Lung (tissue), 12 donors: ENCODE data around the gene RXRB. TPM values are rescaled to one million over a fixed set of nuclear protein-coding genes. Genes with fewer than 3 reads are reported as not detected.

Experiments
- ATAC-seq: fragments of 200-7000 bp; cut with Tn5 transposase; one replicate; pipeline ENCODE4 v1.9.1; 2020; ENCODE audit warnings: moderate number of reproducible peaks; ENCODE audit not compliant: insufficient read depth, low FRiP score
- DNase-seq, 3 donors: peaks; one replicate each; pipeline ENCODE4 v3.0.0-alpha.2; 2013 to 2017
- H3K27ac ChIP-seq, 2 donors: one replicate each; pipeline ENCODE4 v1.5.1; 2013; ENCODE audit warnings: mild to moderate bottlenecking in 2 of 2, moderate library complexity in 2 of 2, control low read depth in 1 of 2, inconsistent platforms in 1 of 2, low read depth in 1 of 2, low read length in 1 of 2
- H3K27me3 ChIP-seq, 3 donors: one replicate each; pipeline ENCODE4 v1.5.1; 2013; ENCODE audit warnings: low read length in 2 of 3; ENCODE audit not compliant: control insufficient read depth in 3 of 3, insufficient read depth in 3 of 3
- H3K36me3 ChIP-seq, 4 donors: one replicate each; pipeline ENCODE4 v1.5.1; 2013; ENCODE audit warnings: low read length in 4 of 4, mild to moderate bottlenecking in 1 of 4, moderate library complexity in 1 of 4; ENCODE audit not compliant: control insufficient read depth in 4 of 4, insufficient read depth in 4 of 4
- H3K4me1 ChIP-seq, 5 donors: one replicate each; pipeline ENCODE4 v1.5.1; 2013; ENCODE audit warnings: low read length in 5 of 5, mild to moderate bottlenecking in 2 of 5, moderate library complexity in 1 of 5; ENCODE audit not compliant: control insufficient read depth in 5 of 5, insufficient read depth in 5 of 5
- H3K4me3 ChIP-seq: one replicate; pipeline ENCODE4 v1.5.1; 2013; ENCODE audit warnings: mild to moderate bottlenecking, control low read depth, moderate library complexity
- H3K9ac ChIP-seq, 2 donors: one replicate each; pipeline ENCODE4 v1.5.1; 2013; ENCODE audit warnings: low read length in 2 of 2, control low read depth in 1 of 2; ENCODE audit not compliant: insufficient read depth in 1 of 2
- H3K9me3 ChIP-seq, 4 donors: one replicate each; pipeline ENCODE4 v1.5.1; 2013; ENCODE audit warnings: low read length in 3 of 4, mild to moderate bottlenecking in 1 of 4, moderate library complexity in 1 of 4; ENCODE audit not compliant: control insufficient read depth in 4 of 4, insufficient read depth in 3 of 4
- WGBS, 2 donors: extraction: QIAGEN DNeasy Blood & Tissue Kit; methylation state at CpG; one replicate each; pipeline ENCODE4 v1.1.7; 2013; 5-methylcytosine and 5-hydroxymethylcytosine counted together
- polyA plus RNA-seq, 2 donors: library from polyadenylated mRNA; stranded (reverse); fragments of 200-250 nt; gene quantifications; one replicate each; pipeline ENCODE4 v1.2.1, GENCODE V29; 2013
- total RNA-seq, 2 donors: library from RNA; depleted of rRNA in 1 of 2; stranded (reverse); fragments of >200 nt in 1 of 2; gene quantifications; one replicate each; pipeline ENCODE4 v1.2.1, GENCODE V29; 2014 to 2021
- TF ChIP-seq, protein P1 (sequence below): IDR thresholded peaks from 2 replicates; pipeline ENCODE4 v1.5.1; 2012; ENCODE audit warnings: mild to moderate bottlenecking; ENCODE audit errors: control extremely low read depth, extremely low read depth
- donor health status: control.
- donor health status: control.
- donor health status: Bipolar disorder and iron deficiency.
- donor health status: healthy.
- donor health status: DM: yes; HTN: yes; CAD: no.

Gene RXRB
- total and polyA plus RNA-seq, 4 donors = 27.4 to 38.7 (median 31.1) TPM

DNA sequence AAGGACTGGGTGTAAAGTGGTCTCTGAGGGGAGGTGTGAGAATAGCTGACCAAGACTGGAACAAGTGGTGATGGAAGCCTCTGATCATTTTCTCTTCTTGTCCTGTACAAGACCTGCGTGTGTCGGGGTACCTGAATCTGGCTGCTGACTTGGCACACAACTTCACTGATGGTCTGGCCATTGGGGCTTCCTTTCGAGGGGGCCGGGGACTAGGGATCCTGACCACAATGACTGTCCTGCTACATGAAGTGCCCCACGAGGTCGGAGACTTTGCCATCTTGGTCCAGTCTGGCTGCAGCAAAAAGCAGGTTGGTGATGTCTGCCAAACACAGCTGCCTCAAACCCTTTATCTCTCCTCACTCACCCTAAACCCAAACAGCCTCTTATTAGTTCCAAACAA, 2.3 kb upstream of the RXRB start:
- H3K4me1 ChIP-seq = peaks cover 11 to 55% (median 25%) of the 10 kb centered on the region in 5 donors
- H3K27me3 ChIP-seq = no peaks in the 10 kb centered on the region
- TF ChIP-seq, protein P1, sequence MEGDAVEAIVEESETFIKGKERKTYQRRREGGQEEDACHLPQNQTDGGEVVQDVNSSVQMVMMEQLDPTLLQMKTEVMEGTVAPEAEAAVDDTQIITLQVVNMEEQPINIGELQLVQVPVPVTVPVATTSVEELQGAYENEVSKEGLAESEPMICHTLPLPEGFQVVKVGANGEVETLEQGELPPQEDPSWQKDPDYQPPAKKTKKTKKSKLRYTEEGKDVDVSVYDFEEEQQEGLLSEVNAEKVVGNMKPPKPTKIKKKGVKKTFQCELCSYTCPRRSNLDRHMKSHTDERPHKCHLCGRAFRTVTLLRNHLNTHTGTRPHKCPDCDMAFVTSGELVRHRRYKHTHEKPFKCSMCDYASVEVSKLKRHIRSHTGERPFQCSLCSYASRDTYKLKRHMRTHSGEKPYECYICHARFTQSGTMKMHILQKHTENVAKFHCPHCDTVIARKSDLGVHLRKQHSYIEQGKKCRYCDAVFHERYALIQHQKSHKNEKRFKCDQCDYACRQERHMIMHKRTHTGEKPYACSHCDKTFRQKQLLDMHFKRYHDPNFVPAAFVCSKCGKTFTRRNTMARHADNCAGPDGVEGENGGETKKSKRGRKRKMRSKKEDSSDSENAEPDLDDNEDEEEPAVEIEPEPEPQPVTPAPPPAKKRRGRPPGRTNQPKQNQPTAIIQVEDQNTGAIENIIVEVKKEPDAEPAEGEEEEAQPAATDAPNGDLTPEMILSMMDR = no peak
- ATAC-seq (no peak), DNase-seq (no peak)
- H3K9me3 ChIP-seq = no peaks in the 10 kb centered on the region
- H3K4me3 ChIP-seq = no peak overlapping the region
- no peak overlapping the region for H3K9ac ChIP-seq
- H3K27ac ChIP-seq = no peak overlapping the region
- 90% methylated on average over 6 of the region's 6 CpGs for WGBS, 2 donors
- peaks cover 0 to 26% (median 17%) of the 10 kb centered on the region in 4 donors for H3K36me3 ChIP-seq

DNA sequence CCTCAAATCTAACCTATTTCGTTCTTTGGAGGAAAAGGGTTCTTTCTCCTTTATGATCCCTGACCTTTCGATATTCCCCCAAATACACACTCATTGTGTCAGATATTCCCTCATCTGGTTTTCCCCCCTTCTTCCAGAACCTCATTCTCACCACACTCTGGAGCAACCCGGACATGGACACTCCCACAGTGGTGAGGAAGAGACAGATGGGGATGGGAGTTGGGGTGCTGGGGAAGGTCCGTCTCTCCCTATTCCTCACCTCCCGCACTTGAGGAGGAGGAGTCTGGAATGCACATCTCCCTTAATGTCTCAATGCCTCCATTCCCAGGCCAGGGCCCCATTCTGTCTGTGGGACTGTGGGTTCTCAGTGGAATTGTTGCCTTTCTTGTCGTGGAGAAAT, 1.5 kb upstream of the RXRB start:
- WGBS, 2 donors = 87 to 94% methylated on average over 6 of the region's 6 CpGs
- Histone ChIP-seq H3K4me3 (no peak overlapping the region), H3K9me3 (no peaks in the 10 kb centered on the region), H3K36me3 (peaks cover 0 to 31% (median 20%) of the 10 kb centered on the region in 4 donors), H3K27ac (no peak overlapping the region), H3K4me1 (peaks cover 11 to 56% (median 25%) of the 10 kb centered on the region in 5 donors), H3K9ac (peak overlapping the region in 1 of 2 donors; percentile 91), H3K27me3 (no peaks in the 10 kb centered on the region)
- TF ChIP-seq, protein P1 = no peak
- no peak for DNase-seq
- no peak for ATAC-seq

DNA sequence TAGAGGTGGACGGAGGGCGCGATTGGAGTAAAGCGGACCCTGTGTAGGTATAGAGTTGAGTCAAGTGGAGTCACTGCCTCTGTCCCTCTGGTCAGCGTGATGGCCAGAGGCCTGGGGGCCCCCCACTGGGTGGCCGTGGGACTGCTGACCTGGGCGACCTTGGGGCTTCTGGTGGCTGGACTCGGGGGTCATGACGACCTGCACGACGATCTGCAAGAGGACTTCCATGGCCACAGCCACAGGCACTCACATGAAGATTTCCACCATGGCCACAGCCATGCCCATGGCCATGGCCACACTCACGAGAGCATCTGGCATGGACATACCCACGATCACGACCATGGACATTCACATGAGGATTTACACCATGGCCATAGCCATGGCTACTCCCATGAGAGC, 681 bp upstream of the RXRB start:
- 5 to 7% methylated on average over 14 of the region's 14 CpGs for WGBS, 2 donors
- DNase-seq = no peak
- Histone ChIP-seq H3K4me3 (peak overlapping the region; percentile 88), H3K9ac (peak overlapping the region; percentile 63 to 91), H3K36me3 (peaks cover 0 to 32% (median 24%) of the 10 kb centered on the region in 4 donors), H3K9me3 (no peaks in the 10 kb centered on the region), H3K27ac (peak overlapping the region; percentile 94 to 95), H3K4me1 (peaks cover 11 to 50% (median 25%) of the 10 kb centered on the region in 5 donors), H3K27me3 (no peaks in the 10 kb centered on the region)
- TF ChIP-seq, protein P1 = no peak
- no peak for ATAC-seq

DNA sequence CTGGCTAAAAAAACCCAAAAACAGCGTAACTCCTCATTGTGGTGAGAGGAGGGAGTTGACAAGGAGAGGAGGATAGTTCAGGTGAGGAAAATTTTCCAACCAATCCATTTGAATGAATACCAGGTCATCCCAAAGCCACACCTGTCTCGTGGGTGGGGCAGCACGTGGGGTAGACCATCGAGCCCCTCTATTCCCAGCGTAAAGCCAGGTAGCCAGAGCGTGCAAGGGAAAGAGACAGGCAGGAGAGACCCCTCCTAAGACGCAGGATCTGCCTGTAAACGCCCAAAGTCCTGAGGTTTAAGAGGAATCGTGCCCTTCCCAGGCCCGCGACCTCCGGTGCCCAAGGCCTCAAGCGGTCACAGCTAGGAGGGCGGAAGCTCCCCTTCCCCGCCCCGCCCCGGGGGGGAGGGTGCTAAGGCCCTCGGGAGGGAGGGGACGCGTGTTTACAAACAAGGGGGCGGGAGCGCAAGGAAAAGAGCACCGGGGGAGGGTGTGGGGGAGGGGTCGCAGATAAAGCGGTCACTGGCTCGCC, 712 bp downstream of the RXRB start:
- Histone ChIP-seq H3K27ac (peak overlapping the region; percentile 94 to 95), H3K9ac (peak overlapping the region; percentile 41 to 72), H3K4me1 (peaks cover 11 to 40% (median 20%) of the 10 kb centered on the region in 5 donors), H3K4me3 (peak overlapping the region; percentile 70), H3K36me3 (peaks cover 0 to 45% (median 37%) of the 10 kb centered on the region in 4 donors), H3K27me3 (no peaks in the 10 kb centered on the region), H3K9me3 (no peaks in the 10 kb centered on the region)
- ATAC-seq (peak; percentile 22), DNase-seq (peak; percentile 68 to 78 (median 74))
- TF ChIP-seq, protein P1 = no peak
- WGBS, 2 donors = 1 to 3% methylated on average over 17 to 26 of the region's 26 CpGs
